IPS DF 4.7 (cell line): ENCODE data around the gene CHRNA10.

Experiments
- DNase-seq: peaks from one replicate; pipeline ENCODE4 v3.0.0-alpha.2; 2013; ENCODE audit warnings: low spot score; ENCODE audit errors: extremely low read depth

Gene CHRNA10

DNA sequence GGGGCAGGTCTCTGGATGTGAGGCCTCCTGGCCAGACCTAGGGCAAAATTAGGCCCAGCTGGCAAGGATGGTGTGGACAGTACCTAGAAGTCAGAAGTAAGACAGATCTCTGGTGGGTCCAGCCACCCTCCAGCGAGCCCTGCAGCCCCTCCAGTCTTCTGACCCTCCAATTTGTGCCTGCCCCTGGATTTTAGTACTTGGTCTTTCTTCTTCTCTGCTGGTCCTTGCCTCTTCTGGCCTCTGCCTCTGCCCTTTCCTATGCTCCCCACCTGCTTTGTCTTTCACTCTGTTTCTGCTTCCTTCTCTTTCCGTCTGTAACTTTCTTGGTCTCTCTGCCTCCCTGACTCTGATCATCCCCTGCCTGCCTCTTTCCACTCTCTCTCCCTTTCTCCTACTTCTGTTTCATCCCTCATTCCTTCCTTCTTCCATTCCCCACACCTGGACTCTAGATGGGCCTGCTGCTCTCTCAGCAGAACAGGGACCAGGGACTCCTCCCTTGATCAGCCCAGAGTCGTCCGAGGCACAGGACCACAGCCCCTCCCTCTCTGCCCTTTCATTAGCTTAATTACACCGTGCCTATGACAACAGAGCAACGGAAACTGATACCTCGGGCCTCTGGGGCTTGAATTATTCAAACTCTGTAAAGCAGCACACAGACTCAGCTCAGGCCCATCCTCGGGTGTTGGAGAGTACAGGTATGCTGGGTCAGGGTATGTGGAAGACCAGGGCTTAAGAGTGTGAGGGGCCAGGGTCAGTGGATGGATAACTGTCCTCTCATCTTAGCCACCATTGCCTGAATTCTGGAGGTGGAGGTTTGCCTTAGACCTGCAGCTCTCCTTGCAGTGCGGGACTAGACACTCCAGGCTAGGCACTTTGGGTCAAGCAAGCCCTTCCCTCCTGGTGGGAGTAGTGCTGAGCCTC, at the start of gene CHRNA10:
Gene CHRNA10 (minus strand): TSS at position 51 of the 921 bp plus-strand sequence. CDS start 72 bp downstream, outside the sequence.
- no peak for DNase-seq

DNA sequence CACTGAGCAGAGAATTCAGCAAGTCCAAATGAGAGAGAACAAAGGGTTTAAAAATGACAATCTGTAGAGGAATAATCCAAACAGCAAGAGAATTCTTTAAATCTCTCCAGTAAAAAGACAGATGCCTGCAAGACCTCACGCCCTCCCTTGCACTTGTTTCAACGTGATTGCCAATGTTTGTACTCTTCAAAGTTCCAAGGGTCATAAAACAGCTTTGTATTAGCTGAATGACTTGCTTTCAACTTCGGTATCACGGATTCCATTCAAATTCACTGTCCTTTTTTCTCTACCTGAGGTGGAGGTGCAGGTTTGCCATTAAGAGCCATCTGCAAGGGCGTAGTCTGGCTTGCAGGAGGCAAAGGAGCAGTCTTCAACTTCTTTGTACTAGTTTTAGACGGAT, 41.1 kb upstream of the CHRNA10 start:
- DNase-seq: no peak

GRCh38 chr11:3710485-3711259, 39.5 kb upstream of the CHRNA10 start:
- no peak for DNase-seq

DNA sequence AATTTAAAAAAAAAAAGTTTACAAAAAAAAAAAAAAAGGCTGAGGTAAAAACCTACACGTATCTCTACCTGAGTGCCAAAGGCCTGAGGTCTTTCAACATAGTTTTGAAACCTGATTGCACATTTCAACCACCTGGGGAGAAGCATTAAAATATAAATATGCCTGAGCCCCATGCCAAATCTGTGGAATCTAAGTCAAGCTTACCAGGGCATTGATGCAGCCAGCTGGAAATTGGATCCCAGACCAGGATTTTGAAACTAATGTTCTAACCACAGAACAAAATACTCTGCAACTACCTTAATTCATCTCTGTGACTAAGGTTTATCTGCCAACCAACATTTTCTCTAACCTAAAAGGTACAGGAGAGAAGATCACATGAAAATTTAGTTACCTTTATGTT, 38.8 kb upstream of the CHRNA10 start:
- DNase-seq: no peak

DNA sequence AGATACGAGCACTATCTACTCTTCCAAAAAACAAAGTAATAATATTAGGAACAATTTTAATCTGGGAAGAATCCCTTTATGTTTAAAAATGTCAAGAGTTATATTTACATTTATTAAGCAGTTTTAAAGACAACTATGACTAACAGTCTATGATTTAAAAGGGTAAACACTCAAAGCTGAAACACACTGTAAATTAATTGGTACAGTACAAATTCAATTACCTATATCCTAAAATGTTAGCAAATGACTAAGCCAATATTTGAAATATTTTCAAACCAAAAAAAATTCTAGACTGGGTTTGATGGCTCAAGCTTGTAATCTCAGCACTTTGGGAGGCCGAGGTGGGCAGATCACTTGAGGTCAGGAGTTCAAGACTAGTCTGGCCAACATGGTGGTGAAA, 36.0 kb upstream of the CHRNA10 start:
- no peak for DNase-seq

- DNase-seq: no peak
Measured at GRCh38 chr11:3703383-3703782, 32.2 kb upstream of the CHRNA10 start.

GRCh38 chr11:3700910-3701309, 29.7 kb upstream of the CHRNA10 start:
- DNase-seq: no peak

DNA sequence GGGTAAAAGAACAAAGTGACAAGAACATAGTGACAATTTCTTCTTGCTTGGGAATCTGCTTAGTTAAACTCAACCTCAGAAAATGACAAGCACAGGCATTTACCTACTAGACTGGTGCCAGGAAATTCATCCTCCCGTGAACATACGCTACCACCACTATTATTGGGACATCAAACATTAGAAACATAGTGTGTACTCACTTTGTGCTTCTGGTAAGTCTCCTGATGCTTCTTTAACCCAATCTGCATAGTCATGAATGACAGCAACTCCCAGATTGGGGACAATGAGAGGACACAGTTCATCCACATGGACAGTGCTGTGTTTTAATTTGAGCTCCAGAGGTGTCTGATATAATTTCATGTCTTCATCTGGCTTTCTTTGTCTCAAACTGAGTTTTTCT, 29.2 kb upstream of the CHRNA10 start:
- DNase-seq: no peak

- DNase-seq: no peak
Measured at GRCh38 chr11:3686751-3687150, 15.6 kb upstream of the CHRNA10 start.

DNA sequence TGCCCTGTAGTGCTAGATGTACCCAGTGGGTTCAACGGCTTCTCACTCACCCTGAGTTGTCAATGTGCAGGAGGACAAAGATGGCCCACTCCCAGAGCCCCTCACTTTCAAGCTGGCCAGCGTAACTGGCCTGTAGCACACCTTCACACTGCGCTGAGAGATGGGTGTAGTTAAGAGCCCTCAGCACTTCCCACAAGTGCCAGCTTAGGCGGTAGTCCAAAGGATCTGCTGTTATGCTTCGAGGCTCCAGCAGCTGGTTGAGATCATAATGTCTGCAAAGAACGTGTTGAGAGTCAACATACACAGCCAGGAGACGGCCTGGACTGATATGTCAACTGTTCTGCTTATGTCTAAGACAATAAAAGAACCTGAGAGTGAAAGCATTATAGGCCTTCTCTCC, 14.7 kb upstream of the CHRNA10 start:
- DNase-seq: no peak

GRCh38 chr11:3684819-3685172, 13.6 kb upstream of the CHRNA10 start:
- DNase-seq: no peak

DNA sequence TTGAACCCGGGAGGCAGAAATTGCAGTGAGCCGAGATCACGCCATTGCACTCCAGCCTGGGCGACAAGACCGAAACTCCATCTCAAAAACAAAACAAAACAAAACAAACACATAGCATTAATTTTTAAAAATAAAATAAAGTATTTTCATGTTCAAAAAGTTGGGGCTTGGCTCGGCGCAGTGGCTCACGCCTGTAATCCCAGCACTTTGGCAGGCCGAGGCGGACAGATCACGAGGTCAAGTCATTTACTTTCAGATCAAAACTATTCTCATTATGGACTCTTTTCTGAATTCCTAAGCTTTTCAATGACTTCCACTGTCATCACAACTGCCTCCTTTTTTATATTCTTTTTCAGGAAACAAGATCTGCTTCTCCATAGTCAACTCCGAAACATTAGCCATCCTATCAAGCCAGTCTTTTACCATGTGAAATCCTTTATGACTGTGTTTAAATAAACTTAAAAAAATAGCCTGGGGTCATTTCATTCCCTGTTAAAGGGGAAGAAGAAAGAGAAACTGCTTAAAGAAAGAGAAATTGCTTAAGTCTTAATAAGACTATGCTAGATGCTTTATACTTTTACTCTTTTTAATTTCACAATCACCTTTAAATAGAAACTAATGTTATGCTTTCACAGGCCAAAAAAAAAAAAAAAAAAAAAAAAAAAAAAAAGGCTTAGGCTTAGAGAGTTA, 13.1 kb upstream of the CHRNA10 start:
- no peak for DNase-seq

DNA sequence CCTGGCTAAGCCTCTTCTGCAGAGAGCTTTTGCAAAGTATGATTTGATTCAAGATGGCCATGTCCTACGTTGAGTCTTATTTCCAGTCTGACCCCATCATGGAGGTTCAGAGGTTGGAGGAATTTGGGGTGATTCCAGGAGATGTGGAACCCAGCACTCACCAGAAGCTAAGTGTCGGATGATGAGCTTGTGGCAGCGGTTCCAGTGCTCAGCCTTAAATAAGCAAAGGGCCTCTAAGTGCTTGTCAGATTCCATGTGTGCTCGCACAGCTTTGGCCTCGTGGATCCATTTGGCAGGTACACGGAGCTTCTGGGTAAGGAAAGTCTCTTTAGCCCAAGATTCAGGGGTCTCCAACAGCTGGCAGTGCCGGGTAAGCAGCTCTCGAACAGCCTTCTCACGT, 11.9 kb upstream of the CHRNA10 start:
- DNase-seq: no peak

DNA sequence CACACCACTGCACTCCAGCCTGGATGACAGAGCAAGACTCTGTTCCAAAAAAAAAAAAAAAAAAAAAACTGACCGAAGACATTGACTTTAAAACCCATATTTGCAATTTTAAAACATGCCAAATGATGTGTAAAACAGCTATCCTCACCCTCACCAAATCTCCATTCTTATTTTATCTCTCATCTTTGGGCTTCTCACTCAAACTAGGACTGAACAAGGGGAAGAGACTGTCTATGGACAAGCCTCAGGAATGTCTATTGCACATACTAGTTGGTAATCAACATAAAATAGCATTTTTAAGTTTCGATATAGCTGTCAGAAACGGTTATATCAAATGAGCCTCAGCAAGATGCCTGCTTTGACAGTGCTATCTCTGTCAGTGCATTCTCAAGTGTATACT, 7.9 kb upstream of the CHRNA10 start:
- no peak for DNase-seq

DNA sequence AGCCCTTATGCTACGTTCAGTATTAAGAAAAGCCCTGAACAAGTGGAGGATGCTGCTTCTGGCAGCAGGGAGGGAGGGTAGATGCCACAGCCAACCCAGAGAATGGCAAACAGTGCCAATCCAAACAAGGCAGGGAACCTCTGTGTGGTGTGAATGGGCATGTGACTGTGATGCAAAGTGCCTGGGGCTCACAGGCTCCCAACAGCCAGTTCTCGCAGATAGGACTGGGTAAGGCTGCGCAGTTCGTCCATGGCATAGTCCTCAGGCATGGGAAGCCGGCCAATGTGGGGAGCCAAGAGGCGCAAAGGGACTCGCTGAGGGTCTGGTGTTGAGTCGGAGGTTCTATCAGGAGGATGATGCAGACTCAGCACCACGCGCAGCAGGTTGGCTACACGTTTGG, 4.8 kb upstream of the CHRNA10 start:
- DNase-seq: no peak

GRCh38 chr11:3674189-3674588, 3.0 kb upstream of the CHRNA10 start:
- DNase-seq: no peak

GRCh38 chr11:3669742-3670183, 1.4 kb downstream of the CHRNA10 start:
- no peak for DNase-seq

DNA sequence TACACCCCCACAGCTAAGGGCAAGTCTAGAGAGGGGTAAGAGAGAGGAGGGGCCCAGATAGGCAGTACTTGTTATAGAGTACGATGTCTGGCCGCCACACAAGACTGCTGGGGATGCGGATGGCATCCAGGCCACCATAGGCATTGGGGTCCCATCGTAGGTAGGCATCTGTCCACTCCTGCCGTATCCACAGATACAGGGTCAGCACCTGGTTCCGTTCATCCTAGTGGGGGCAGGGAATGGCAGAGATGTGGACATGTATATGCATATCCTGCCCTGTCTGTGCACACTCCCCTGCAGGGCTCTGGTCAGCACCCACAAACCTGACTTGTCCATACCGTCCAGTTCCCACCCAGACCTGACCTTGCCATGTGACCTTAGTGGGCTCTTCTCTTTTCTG, 2.1 kb downstream of the CHRNA10 start:
- DNase-seq: no peak

DNA sequence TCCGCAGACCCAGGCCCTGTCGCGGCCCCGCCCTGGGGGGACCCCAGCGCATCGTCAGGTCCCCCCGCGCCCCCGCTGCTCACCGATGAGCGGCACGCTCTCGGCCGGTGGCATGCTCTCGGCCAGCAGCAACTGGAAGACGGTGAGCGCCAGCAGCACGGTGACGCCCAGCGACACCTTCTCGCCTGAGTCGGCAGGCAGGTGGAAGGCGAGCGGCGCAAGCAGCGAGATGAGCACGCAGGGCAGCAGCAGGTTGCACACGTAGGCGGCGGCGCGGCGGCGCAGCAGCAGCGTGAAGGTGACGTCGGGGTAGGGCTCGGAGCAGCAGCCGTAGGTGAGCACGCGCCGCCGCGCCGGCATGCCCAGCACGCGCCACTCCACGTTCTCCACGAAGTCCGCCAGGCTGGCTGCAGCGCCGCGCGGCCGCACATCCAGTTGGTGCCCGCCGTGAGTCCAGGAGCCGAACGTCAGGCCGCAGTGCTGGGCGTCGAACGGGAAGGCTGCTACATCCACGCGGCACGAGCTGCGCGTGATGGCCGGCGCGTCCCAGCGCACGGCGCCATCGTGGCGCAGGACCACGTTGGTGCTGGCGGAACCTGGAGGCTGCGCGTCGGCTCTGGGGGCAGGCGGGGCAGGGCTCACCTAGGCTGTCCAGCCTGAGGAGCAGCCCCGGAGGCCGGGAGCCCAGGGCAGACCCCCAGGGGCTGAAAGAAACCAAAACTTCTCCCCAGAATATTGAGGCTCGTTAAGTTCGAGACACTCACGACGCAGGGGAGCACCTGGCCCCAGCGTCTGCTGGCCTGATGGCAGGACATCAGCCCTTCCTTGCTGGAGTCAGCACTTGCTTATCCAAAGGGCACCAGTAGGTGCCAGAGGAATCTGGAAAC, 3.8 kb downstream of the CHRNA10 start:
- no peak for DNase-seq

DNA sequence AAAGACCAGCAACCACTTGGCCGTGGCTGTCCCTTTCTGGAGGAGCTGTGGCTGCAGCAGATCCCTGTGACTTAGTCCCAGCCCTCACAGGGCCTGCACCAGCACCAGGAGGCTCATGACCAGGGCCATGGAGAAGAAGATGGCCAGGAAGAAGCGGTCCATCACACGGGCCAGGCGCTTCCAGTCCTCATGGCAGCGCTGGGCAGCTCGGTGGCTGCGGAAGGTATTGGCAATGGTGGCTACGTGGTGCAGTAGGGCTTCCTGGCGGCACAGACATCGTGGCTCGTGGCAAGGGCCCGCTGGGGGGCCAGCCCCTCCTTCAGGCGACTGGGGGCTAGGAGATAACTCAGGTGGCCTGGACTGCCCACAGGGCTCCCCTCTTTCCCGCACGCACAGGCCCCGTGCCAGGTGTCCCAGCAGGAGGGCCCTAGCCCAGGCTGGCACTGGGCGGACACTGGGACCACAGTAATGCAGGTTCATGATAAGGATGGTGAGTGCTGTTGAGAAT, 5.1 kb downstream of the CHRNA10 start:
- no peak for DNase-seq
